ENCODE results near the gene C10orf120.

DNA sequence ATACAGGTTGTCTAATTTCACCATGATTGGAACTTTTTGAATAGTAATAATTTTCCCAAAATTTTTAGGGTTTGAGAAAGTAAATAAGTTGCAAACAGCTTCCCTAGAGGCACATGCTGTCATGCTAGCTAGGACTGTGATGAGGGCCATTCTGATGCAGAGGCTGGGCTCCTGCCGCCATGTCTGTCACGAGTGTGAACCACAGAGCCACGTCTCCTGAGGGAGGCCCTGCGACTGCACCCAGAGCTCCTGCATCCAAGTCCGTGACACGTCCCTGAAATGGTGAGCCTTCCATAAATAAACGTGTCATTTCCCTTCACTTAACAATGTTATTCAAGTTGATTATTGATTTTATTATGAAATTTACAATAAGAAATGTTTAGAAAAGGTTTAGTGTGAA lies 40.0 kb downstream of the C10orf120 start:
- TF ChIP-seq CTCF (IDR thresholded peaks at IDR 0.05; ENCODE audit: low read depth, low read length, poor library complexity, severe bottlenecking) (no peak), EZH2phosphoT487 (IDR thresholded peaks at IDR 0.05; ENCODE audit: borderline replicate concordance, low read length) (no peak)

All from DOHH2 (cell line).